ENCODE data around the gene HIPK3. TPM values are rescaled to one million over a fixed set of nuclear protein-coding genes. Genes with fewer than 3 reads are reported as not detected.

HIPK3 gene
- total and polyA plus RNA-seq, 2 experiments from 2014 or later: 5.5 to 29.8 TPM

- H2AFZ ChIP-seq: peak overlapping the region; percentile 83
- Mint-ChIP-seq H3K27me3 (ENCODE audit: insufficient read depth, low read depth, poor library complexity) (peaks cover 19% of the 10 kb centered on the region), H3K9me3 (peaks cover 3% of the 10 kb centered on the region; the same call in 2 of the 3 replicates), H3K4me3 (peak overlapping the region; percentile 87), H3K4me1 (peaks cover 29% of the 10 kb centered on the region), H3K27ac (peak overlapping the region; percentile 89; the same call in 1 of the 2 replicates), H3K36me3 (ENCODE audit: low read depth) (no peaks in the 10 kb centered on the region; the same call in 2 of the 3 replicates)
- ATAC-seq: no peak
- H3K4me3 ChIP-seq: peak overlapping the region; percentile 92
- H3K79me2 ChIP-seq (replicated peaks; ENCODE audit: insufficient read depth): peaks cover 25% of the 10 kb centered on the region
- H3K27me3 ChIP-seq (ENCODE audit: insufficient read depth): no peaks in the 10 kb centered on the region
- H3K36me3 ChIP-seq (ENCODE audit: insufficient read depth): no peaks in the 10 kb centered on the region
- TF ChIP-seq REST (IDR thresholded peaks at IDR 0.05; ENCODE audit: unreplicated experiment) (no peak), ZNF114 (CRISPR knock-in tag; IDR thresholded peaks at IDR 0.05) (no peak), ETS1 (IDR thresholded peaks at IDR 0.05) (no peak), CTCF (conservative IDR thresholded peaks at IDR 0.05; ENCODE audit: low read depth in 2 of 2) (no peak)
- H4K20me1 ChIP-seq (replicated peaks; ENCODE audit: insufficient read depth): peaks cover 3% of the 10 kb centered on the region; the same call in 1 of the 2 replicates
- peak overlapping the region; percentile 88 for H3K4me2 ChIP-seq
- peaks cover 24% of the 10 kb centered on the region for H3K4me1 ChIP-seq (ENCODE audit: insufficient read depth)
- H3K27ac ChIP-seq (ENCODE audit: low read depth): peak overlapping the region; percentile 93
- peaks cover 11% of the 10 kb centered on the region; the same call in 1 of the 2 replicates for H3F3A ChIP-seq (replicated peaks; ENCODE audit: low read depth)
- peak; percentile 15 for DNase-seq (ENCODE audit: low spot score)
- H3K9me2 ChIP-seq (ENCODE audit: insufficient read depth): no peaks in the 10 kb centered on the region
Observed at GRCh38 chr11:33256031-33256812, 959 bp upstream of the HIPK3 start.

- H4K20me1 ChIP-seq (replicated peaks; ENCODE audit: insufficient read depth): peaks cover 5% of the 10 kb centered on the region; the same call in 1 of the 2 replicates
- no peak for TF ChIP-seq CTCF (conservative IDR thresholded peaks at IDR 0.05; ENCODE audit: low read depth in 2 of 2)
- TF ChIP-seq POLR2AphosphoS5 (IDR thresholded peaks at IDR 0.05; ENCODE audit: low read depth): peak; percentile 51; the same call in 1 of the 2 replicates
- no peak for TF ChIP-seq EZH2phosphoT487 (IDR thresholded peaks at IDR 0.05; ENCODE audit: unreplicated experiment)
- H3K4me2 ChIP-seq: peak overlapping the region; percentile 88
- H2AFZ ChIP-seq: peak overlapping the region; percentile 83
- ATAC-seq: no peak
- H3K27me3 ChIP-seq (ENCODE audit: insufficient read depth): no peaks in the 10 kb centered on the region
- Mint-ChIP-seq H3K36me3 (ENCODE audit: low read depth) (no peaks in the 10 kb centered on the region; the same call in 2 of the 3 replicates), H3K4me1 (peaks cover 29% of the 10 kb centered on the region), H3K27me3 (ENCODE audit: insufficient read depth, low read depth, poor library complexity) (peaks cover 19% of the 10 kb centered on the region), H3K4me3 (peak overlapping the region; percentile 87), H3K9me3 (peaks cover 3% of the 10 kb centered on the region; the same call in 2 of the 3 replicates), H3K27ac (peak overlapping the region; percentile 89; the same call in 1 of the 2 replicates)
- no peaks in the 10 kb centered on the region for H3K36me3 ChIP-seq (ENCODE audit: insufficient read depth)
- peaks cover 30% of the 10 kb centered on the region for H3K79me2 ChIP-seq (replicated peaks; ENCODE audit: insufficient read depth)
- no peak for DNase-seq (ENCODE audit: low spot score)
- H3K27ac ChIP-seq (ENCODE audit: low read depth): peak overlapping the region; percentile 93
- peaks cover 11% of the 10 kb centered on the region; the same call in 1 of the 2 replicates for H3F3A ChIP-seq (replicated peaks; ENCODE audit: low read depth)
- peak overlapping the region; percentile 92 for H3K4me3 ChIP-seq
- H3K4me1 ChIP-seq (ENCODE audit: insufficient read depth): peaks cover 24% of the 10 kb centered on the region
- no peaks in the 10 kb centered on the region for H3K9me2 ChIP-seq (ENCODE audit: insufficient read depth)
Observed at GRCh38 chr11:33256813-33257159, 395 bp upstream of the HIPK3 start.
